ENCODE measurements around the gene GFI1B. TPM values are rescaled to one million over a fixed set of nuclear protein-coding genes. Genes with fewer than 3 reads are reported as not detected.

Gene GFI1B
- total and polyA plus RNA-seq, 2 of the 13 experiments (the other 11 are each of a cell fraction or from before 2014, with no cell fraction given) = 0.15 to 0.51 TPM

- WGBS (ENCODE audit: low lambda C conversion rate) = 65% methylated on average over 11 of the region's 23 CpGs
- 0 out of 2 replicates have a peak, but pooled peaks have one; percentile 15 for TF ChIP-seq ZNF768 (CRISPR knock-in tag; IDR thresholded peaks at IDR 0.05)
- TF ChIP-seq SMAD1 (CRISPR knock-in tag; IDR thresholded peaks at IDR 0.05; ENCODE audit: borderline replicate concordance, low read depth) = no peak
- no peak for TF ChIP-seq TBX3 (IDR thresholded peaks at IDR 0.05; ENCODE audit: borderline replicate concordance)
- no peak for TF ChIP-seq ZFYVE20 (CRISPR knock-in tag; IDR thresholded peaks at IDR 0.05; ENCODE audit: borderline replicate concordance, low read depth)
- no peak for TF ChIP-seq RFXAP (CRISPR knock-in tag; IDR thresholded peaks at IDR 0.05; ENCODE audit: borderline replicate concordance)
- no peak for TF ChIP-seq SKI (IDR thresholded peaks at IDR 0.05; ENCODE audit: partially characterized antibody)
- TF ChIP-seq, protein P1, sequence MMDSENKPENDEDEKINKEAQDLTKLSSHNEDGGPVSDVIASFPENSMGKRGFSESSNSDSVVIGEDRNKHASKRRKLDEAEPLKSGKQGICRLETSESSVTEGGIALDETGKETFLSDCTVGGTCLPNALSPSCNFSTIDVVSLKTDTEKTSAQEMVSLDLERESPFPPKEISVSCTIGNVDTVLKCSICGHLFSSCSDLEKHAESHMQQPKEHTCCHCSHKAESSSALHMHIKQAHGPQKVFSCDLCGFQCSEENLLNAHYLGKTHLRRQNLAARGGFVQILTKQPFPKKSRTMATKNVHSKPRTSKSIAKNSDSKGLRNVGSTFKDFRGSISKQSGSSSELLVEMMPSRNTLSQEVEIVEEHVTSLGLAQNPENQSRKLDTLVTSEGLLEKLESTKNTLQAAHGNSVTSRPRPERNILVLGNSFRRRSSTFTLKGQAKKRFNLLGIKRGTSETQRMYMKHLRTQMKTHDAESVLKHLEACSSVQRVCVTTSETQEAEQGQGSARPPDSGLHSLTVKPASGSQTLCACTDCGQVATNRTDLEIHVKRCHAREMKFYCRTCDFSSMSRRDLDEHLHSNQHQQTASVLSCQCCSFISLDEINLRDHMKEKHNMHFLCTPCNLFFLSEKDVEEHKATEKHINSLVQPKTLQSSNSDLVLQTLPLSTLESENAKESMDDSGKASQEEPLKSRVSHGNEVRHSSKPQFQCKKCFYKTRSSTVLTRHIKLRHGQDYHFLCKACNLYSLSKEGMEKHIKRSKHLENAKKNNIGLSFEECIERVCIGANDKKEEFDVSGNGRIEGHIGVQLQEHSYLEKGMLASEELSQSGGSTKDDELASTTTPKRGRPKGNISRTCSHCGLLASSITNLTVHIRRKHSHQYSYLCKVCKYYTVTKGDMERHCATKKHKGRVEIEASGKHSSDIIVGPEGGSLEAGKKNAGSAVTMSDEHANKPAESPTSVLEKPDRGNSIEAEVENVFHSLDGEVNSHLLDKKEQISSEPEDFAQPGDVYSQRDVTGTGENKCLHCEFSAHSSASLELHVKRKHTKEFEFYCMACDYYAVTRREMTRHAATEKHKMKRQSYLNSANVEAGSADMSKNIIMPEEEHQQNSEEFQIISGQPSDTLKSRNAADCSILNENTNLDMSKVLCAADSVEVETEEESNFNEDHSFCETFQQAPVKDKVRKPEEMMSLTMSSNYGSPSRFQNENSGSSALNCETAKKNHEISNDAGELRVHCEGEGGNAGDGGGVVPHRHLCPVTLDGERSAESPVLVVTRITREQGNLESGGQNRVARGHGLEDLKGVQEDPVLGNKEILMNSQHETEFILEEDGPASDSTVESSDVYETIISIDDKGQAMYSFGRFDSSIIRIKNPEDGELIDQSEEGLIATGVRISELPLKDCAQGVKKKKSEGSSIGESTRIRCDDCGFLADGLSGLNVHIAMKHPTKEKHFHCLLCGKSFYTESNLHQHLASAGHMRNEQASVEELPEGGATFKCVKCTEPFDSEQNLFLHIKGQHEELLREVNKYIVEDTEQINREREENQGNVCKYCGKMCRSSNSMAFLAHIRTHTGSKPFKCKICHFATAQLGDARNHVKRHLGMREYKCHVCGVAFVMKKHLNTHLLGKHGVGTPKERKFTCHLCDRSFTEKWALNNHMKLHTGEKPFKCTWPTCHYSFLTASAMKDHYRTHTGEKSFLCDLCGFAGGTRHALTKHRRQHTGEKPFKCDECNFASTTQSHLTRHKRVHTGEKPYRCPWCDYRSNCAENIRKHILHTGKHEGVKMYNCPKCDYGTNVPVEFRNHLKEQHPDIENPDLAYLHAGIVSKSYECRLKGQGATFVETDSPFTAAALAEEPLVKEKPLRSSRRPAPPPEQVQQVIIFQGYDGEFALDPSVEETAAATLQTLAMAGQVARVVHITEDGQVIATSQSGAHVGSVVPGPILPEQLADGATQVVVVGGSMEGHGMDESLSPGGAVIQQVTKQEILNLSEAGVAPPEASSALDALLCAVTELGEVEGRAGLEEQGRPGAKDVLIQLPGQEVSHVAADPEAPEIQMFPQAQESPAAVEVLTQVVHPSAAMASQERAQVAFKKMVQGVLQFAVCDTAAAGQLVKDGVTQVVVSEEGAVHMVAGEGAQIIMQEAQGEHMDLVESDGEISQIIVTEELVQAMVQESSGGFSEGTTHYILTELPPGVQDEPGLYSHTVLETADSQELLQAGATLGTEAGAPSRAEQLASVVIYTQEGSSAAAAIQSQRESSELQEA (CRISPR knock-in tag; IDR thresholded peaks at IDR 0.05; ENCODE audit: not compliant biosample characterization) = no peak
- Histone ChIP-seq H3K4me3 (replicated peaks in 1 of 3; ENCODE audit: insufficient read depth in 1 of 3, low read depth in 2 of 3, low read length in 3 of 3) (no peak overlapping the region), H3K36me3 (replicated peaks in 1 of 2; ENCODE audit: control insufficient read depth in 1 of 2, insufficient read depth in 2 of 2, low read length in 2 of 2) (no peaks in the 10 kb centered on the region), H3K9ac (ENCODE audit: insufficient read depth, low read depth, low read length) (no peak overlapping the region), H4K20me1 (ENCODE audit: insufficient read depth, low read length) (no peaks in the 10 kb centered on the region), H3K9me3 (ENCODE audit: low read length) (no peaks in the 10 kb centered on the region), H3K4me2 (ENCODE audit: low read depth, low read length) (no peak overlapping the region), H3K4me1 (ENCODE audit: insufficient read depth, low read length) (peaks cover 63% of the 10 kb centered on the region), H2AFZ (ENCODE audit: low read length) (no peak overlapping the region), H3K79me2 (ENCODE audit: insufficient read depth, low read length) (no peaks in the 10 kb centered on the region), H3K27ac (ENCODE audit: extremely low read length, insufficient read depth, low read length) (no peak overlapping the region), H3K27me3 (ENCODE audit: control insufficient read depth in 1 of 2, insufficient read depth in 2 of 2, low read length in 2 of 2) (peaks cover 5 to 32% of the 10 kb centered on the region in 2 experiments; a peak in 3 of 5 replicates)
- no peak for DNase-seq (ENCODE audit: low spot score)
- intact Hi-C loops (cut with micrococcal nuclease; ENCODE audit: unreplicated experiment) = no loop called here
- ATAC-seq = no peak
- POLR2A ChIA-PET = no interaction called here
- in situ Hi-C loops (cut with HindIII; ENCODE audit: extremely low pct_ligation_motif_present, low pct_unique_long_range_greater_than_20kb) = no loop called here
- FAIRE-seq = no peak
- CTCF ChIA-PET (ENCODE audit: low intra/inter-chr PET ratio, low total read pairs) = no interaction called here
- BruUV-seq (replicated peaks) = no TSS peak
These were observed 11.0 kb downstream of the GFI1B start for GRCh38 chr9:132989414-132989996.

Data from HepG2 (cell line).